Sigmoid colon (tissue), 7 donors: ENCODE measurements around the gene FIGN. TPM values are rescaled to one million over a fixed set of nuclear protein-coding genes. Genes with fewer than 3 reads are reported as not detected.
A peak's percentile ranks its signal among the peaks of the same experiment; 100 is the strongest.

ENCODE experiments used
- DNase-seq: peaks from one replicate; pipeline ENCODE4 v3.0.0-alpha.2; 2019
- H3K27ac ChIP-seq, 4 donors: fragments of 200-600 bp; sonication (generic); one replicate each; pipeline ENCODE4 v1.5.1; 2016 to 2019; ENCODE audit warnings: mild to moderate bottlenecking in 1 of 4
- H3K27me3 ChIP-seq, 3 donors: fragments of 200-600 bp; sonication (generic); one replicate each; pipeline ENCODE4 v1.5.1; 2019; ENCODE audit warnings: mild to moderate bottlenecking in 1 of 3
- H3K36me3 ChIP-seq, 4 donors: fragments of 200-600 bp; sonication (generic); one replicate each; pipeline ENCODE4 v1.5.1; 2016 to 2019
- H3K4me1 ChIP-seq, 4 donors: fragments of 200-600 bp; sonication (generic); one replicate each; pipeline ENCODE4 v1.5.1; 2017 to 2019
- H3K4me3 ChIP-seq, 4 donors: fragments of 200-600 bp; sonication (generic); one replicate each; pipeline ENCODE4 v1.5.1; 2017 to 2019; ENCODE audit warnings: mild to moderate bottlenecking in 2 of 4, moderate library complexity in 1 of 4
- H3K9me3 ChIP-seq, 4 donors: fragments of 200-600 bp in 3 of 4; sonication (generic) in 3 of 4; one replicate each; pipeline versions ENCODE4 v1.5.1 to v1.6.1; 2013 to 2019
- EP300 ChIP-seq, 4 donors: sonication (generic); formaldehyde crosslinking; IDR thresholded peaks; one replicate each; pipeline ENCODE4 v1.6.1; 2017; ENCODE audit warnings: antibody characterized with exemption in 4 of 4
- POLR2A ChIP-seq, 2 donors: fragments of 450-650 bp; IDR thresholded peaks; one replicate each; pipeline ENCODE4 v1.6.1; 2016; ENCODE audit warnings: antibody characterized with exemption in 2 of 2, mild to moderate bottlenecking in 2 of 2, moderate library complexity in 2 of 2
- POLR2AphosphoS5 ChIP-seq, 4 donors: sonication (generic); formaldehyde crosslinking; IDR thresholded peaks; one replicate each; pipeline ENCODE4 v1.6.1; 2017; ENCODE audit warnings: antibody characterized with exemption in 4 of 4
- WGBS, 2 donors: extraction: QIAGEN DNeasy Blood & Tissue Kit; methylation state at CpG; one replicate each; pipeline ENCODE4 v1.1.7; 2013; 5-methylcytosine and 5-hydroxymethylcytosine counted together
- intact Hi-C: fragments of 100-400 bp; cut with DNase I; formaldehyde crosslinking; loops from one replicate; pipeline ENCODE4 v1.15.1; 2023
- polyA plus RNA-seq, 3 donors: library from polyadenylated mRNA; stranded (reverse); fragments of 200-250 nt; gene quantifications; one replicate each; pipeline ENCODE4 v1.2.3, GENCODE V29; 2013
- total RNA-seq, 4 donors: library from RNA; depleted of rRNA; stranded (reverse); fragments of >200 nt; gene quantifications; one replicate each; pipeline ENCODE4 v1.1.0, GENCODE V29; 2016
- TF ChIP-seq, protein P1 (sequence below), 4 experiments: fragments of 450-650 bp in 3 of 4; fragments of 200-600 bp in 1 of 4; IDR thresholded peaks; one replicate each; pipeline ENCODE4 v1.5.1; 2016 to 2019; ENCODE audit warnings: antibody characterized with exemption in 4 of 4, mild to moderate bottlenecking in 3 of 4, moderate library complexity in 2 of 4
- donor health status: healthy with polysubstance abuse.
- donor health status: Bipolar disorder and iron deficiency.
- donor health status: healthy.

The FIGN gene
- total and polyA plus RNA-seq, 7 donors = under 0.01 to 8.0 (median 3.7) TPM; not detected in 1

- intact Hi-C loops = loop anchor here (5.0 kb wide), 1 partner anchor 41 kb away; no protein-coding TSS in a partner anchor
- WGBS, 2 donors = 60 to 62% methylated on average over 15 of the region's 15 CpGs
- Histone ChIP-seq H3K27ac (peak overlapping the region; percentile 53 to 96 (median 92)), H3K9me3 (no peaks in the 10 kb centered on the region), H3K4me3 (peak overlapping the region; percentile 17 to 87 (median 76)), H3K36me3 (no peaks in the 10 kb centered on the region), H3K27me3 (no peaks in the 10 kb centered on the region), H3K4me1 (peaks cover 0 to 34% (median 6%) of the 10 kb centered on the region in 4 donors)
- DNase-seq = peak; percentile 64
- TF ChIP-seq POLR2AphosphoS5 (IDR thresholded peaks at IDR 0.05) (peak in 1 of 4 donors; percentile 37), POLR2A (IDR thresholded peaks at IDR 0.05) (no peak)
These were observed 2.4 kb downstream of the FIGN start for GRCh38 chr2:163733301-163733938.

GRCh38 chr2:163732727-163733126, 3.1 kb downstream of the FIGN start:
- Histone ChIP-seq H3K9me3 (no peaks in the 10 kb centered on the region), H3K36me3 (no peaks in the 10 kb centered on the region), H3K27me3 (no peaks in the 10 kb centered on the region), H3K27ac (peak overlapping the region; percentile 53 to 96 (median 92)), H3K4me3 (peak overlapping the region in 3 of 4 donors; percentile 64 to 87 (median 87)), H3K4me1 (peaks cover 0 to 34% (median 6%) of the 10 kb centered on the region in 4 donors)
- intact Hi-C loops = loop anchor here (5.0 kb wide), 1 partner anchor 40 kb away; no protein-coding TSS in a partner anchor
- TF ChIP-seq POLR2AphosphoS5 (IDR thresholded peaks at IDR 0.05) (no peak), EP300 (IDR thresholded peaks at IDR 0.05) (no peak), POLR2A (IDR thresholded peaks at IDR 0.05) (no peak)
- TF ChIP-seq, protein P1, sequence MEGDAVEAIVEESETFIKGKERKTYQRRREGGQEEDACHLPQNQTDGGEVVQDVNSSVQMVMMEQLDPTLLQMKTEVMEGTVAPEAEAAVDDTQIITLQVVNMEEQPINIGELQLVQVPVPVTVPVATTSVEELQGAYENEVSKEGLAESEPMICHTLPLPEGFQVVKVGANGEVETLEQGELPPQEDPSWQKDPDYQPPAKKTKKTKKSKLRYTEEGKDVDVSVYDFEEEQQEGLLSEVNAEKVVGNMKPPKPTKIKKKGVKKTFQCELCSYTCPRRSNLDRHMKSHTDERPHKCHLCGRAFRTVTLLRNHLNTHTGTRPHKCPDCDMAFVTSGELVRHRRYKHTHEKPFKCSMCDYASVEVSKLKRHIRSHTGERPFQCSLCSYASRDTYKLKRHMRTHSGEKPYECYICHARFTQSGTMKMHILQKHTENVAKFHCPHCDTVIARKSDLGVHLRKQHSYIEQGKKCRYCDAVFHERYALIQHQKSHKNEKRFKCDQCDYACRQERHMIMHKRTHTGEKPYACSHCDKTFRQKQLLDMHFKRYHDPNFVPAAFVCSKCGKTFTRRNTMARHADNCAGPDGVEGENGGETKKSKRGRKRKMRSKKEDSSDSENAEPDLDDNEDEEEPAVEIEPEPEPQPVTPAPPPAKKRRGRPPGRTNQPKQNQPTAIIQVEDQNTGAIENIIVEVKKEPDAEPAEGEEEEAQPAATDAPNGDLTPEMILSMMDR (IDR thresholded peaks at IDR 0.05) = no peak
- WGBS, 2 donors = 48 to 52% methylated on average over 4 of the region's 4 CpGs
- no peak for DNase-seq

GRCh38 chr2:163731735-163732134, 4.1 kb downstream of the FIGN start:
- Histone ChIP-seq H3K27ac (peak overlapping the region; percentile 53 to 96 (median 92)), H3K4me3 (peak overlapping the region in 1 of 4 donors; percentile 87), H3K9me3 (no peaks in the 10 kb centered on the region), H3K36me3 (no peaks in the 10 kb centered on the region), H3K27me3 (no peaks in the 10 kb centered on the region), H3K4me1 (peaks cover 0 to 28% (median 6%) of the 10 kb centered on the region in 4 donors)
- TF ChIP-seq POLR2A (IDR thresholded peaks at IDR 0.05) (no peak), POLR2AphosphoS5 (IDR thresholded peaks at IDR 0.05) (no peak), EP300 (IDR thresholded peaks at IDR 0.05) (no peak)
- TF ChIP-seq, protein P1 (IDR thresholded peaks at IDR 0.05) = no peak
- DNase-seq = no peak
- intact Hi-C loops = loop anchor here (5.0 kb wide), 1 partner anchor 39 kb away; no protein-coding TSS in a partner anchor

GRCh38 chr2:163730556-163730955, 5.3 kb downstream of the FIGN start:
- intact Hi-C loops = loop anchor here (5.0 kb wide), 1 partner anchor 38 kb away; no protein-coding TSS in a partner anchor
- Histone ChIP-seq H3K27ac (peak overlapping the region; percentile 53 to 96 (median 92)), H3K27me3 (no peaks in the 10 kb centered on the region), H3K9me3 (no peaks in the 10 kb centered on the region), H3K36me3 (no peaks in the 10 kb centered on the region), H3K4me1 (peaks cover 0 to 27% (median 6%) of the 10 kb centered on the region in 4 donors), H3K4me3 (no peak overlapping the region)
- WGBS, 2 donors = 95% methylated on average over 1 of the region's 1 CpG
- no peak for DNase-seq
- no peak for TF ChIP-seq EP300 (IDR thresholded peaks at IDR 0.05)
- no peak for TF ChIP-seq POLR2A (IDR thresholded peaks at IDR 0.05)
- TF ChIP-seq POLR2AphosphoS5 (IDR thresholded peaks at IDR 0.05) = no peak
- TF ChIP-seq, protein P1 (IDR thresholded peaks at IDR 0.05) = no peak

GRCh38 chr2:163729636-163730273, 6.1 kb downstream of the FIGN start:
- H3K27me3 ChIP-seq = no peaks in the 10 kb centered on the region
- DNase-seq = no peak
- WGBS, 2 donors = 71 to 80% methylated on average over 4 of the region's 4 CpGs
- H3K27ac ChIP-seq = peak overlapping the region in 3 of 4 donors; percentile 23 to 96 (median 93)
- H3K36me3 ChIP-seq = no peaks in the 10 kb centered on the region
- intact Hi-C loops = loop anchor here (5.0 kb wide), 1 partner anchor 37 kb away; no protein-coding TSS in a partner anchor
- H3K4me1 ChIP-seq = peaks cover 0 to 27% (median 6%) of the 10 kb centered on the region in 4 donors
- TF ChIP-seq EP300 (IDR thresholded peaks at IDR 0.05) (no peak), POLR2AphosphoS5 (IDR thresholded peaks at IDR 0.05) (no peak), POLR2A (IDR thresholded peaks at IDR 0.05) (no peak)
- TF ChIP-seq, protein P1 (IDR thresholded peaks at IDR 0.05) = no peak
- no peaks in the 10 kb centered on the region for H3K9me3 ChIP-seq
- no peak overlapping the region for H3K4me3 ChIP-seq
